Smooth muscle cell (in vitro differentiated cells): Measurements from ENCODE around the gene SLC44A5. TPM values are rescaled to one million over a fixed set of nuclear protein-coding genes. Genes with fewer than 3 reads are reported as not detected.

Source experiments
- DNase-seq: peaks from one replicate; lab custom pipeline; 2025; ENCODE audit not compliant: unreplicated experiment; lab: John Stamatoyannopoulos, UW
- H2AFZ ChIP-seq: fragments of 200-600 bp; sonication (generic); 2 replicates; pipeline ENCODE4 v1.6.0; 2016; ENCODE audit warnings: antibody characterized with exemption, low read depth, mild to moderate bottlenecking
- H3F3A ChIP-seq: fragments of 200-600 bp; sonication (generic); 2 replicates; pipeline ENCODE4 v1.6.0; 2017; ENCODE audit warnings: antibody characterized with exemption, low read depth
- H3K27ac ChIP-seq: fragments of 200-600 bp; sonication (generic); 2 replicates; pipeline ENCODE4 v1.5.1; 2016; ENCODE audit warnings: low read depth, mild to moderate bottlenecking
- H3K27me3 ChIP-seq: fragments of 200-600 bp; sonication (generic); 2 replicates; pipeline ENCODE4 v1.6.1; 2016; ENCODE audit warnings: low read depth, mild to moderate bottlenecking
- H3K36me3 ChIP-seq: fragments of 200-600 bp; sonication (generic); 2 replicates; pipeline ENCODE4 v1.5.1; 2016; ENCODE audit warnings: low read depth
- H3K4me1 ChIP-seq: fragments of 200-600 bp; sonication (generic); 2 replicates; pipeline ENCODE4 v1.5.1; 2016; ENCODE audit warnings: low read depth
- H3K4me2 ChIP-seq: fragments of 200-600 bp; sonication (generic); 2 replicates; pipeline ENCODE4 v1.6.0; 2016; ENCODE audit warnings: mild to moderate bottlenecking
- H3K4me3 ChIP-seq: fragments of 200-600 bp; sonication (generic); 2 replicates; pipeline ENCODE4 v1.5.1; 2016; ENCODE audit warnings: mild to moderate bottlenecking
- H3K79me2 ChIP-seq: fragments of 200-600 bp; sonication (generic); 2 replicates; pipeline ENCODE4 v1.6.0; 2016; ENCODE audit warnings: low read depth, mild to moderate bottlenecking
- H3K9ac ChIP-seq: fragments of 200-600 bp; sonication (generic); 2 replicates; pipeline ENCODE4 v1.6.0; 2016; ENCODE audit warnings: low read depth
- H3K9me3 ChIP-seq: fragments of 200-600 bp; sonication (generic); replicated peaks from 2 replicates; pipeline ENCODE4 v1.5.1; 2016; ENCODE audit warnings: low read depth
- H4K20me1 ChIP-seq: fragments of 200-600 bp; sonication (generic); 2 replicates; pipeline ENCODE4 v1.6.0; 2016; ENCODE audit warnings: low read depth
- CTCF ChIP-seq: fragments of 200-600 bp; sonication (generic); IDR thresholded peaks from 2 replicates; pipeline ENCODE4 v1.5.1; 2017; ENCODE audit warnings: borderline replicate concordance, mild to moderate bottlenecking, antibody characterized with exemption; ENCODE audit not compliant: insufficient read depth, poor library complexity, severe bottlenecking
- WGBS: methylation state at CpG from one replicate; pipeline ENCODE4 v1.1.7; 2016; ENCODE audit warnings: low lambda C conversion rate; 5-methylcytosine and 5-hydroxymethylcytosine counted together
- polyA plus RNA-seq: library from polyadenylated mRNA; unstranded; fragments of >200 nt; fragmentation: Nextera tagmentation; extraction: Ambion mirVana; gene quantifications from 2 replicates; pipeline ENCODE4 v1.2.1, GENCODE V29; 2016
- total RNA-seq: library from RNA; depleted of rRNA; stranded (reverse); fragments of >200 nt; gene quantifications from 2 replicates; pipeline ENCODE4 v1.2.3, GENCODE V29; 2014

Gene SLC44A5
- total and polyA plus RNA-seq, 2 experiments from 2014 or later, result 0.89 to 4.4 TPM

GRCh38 chr1:75330624-75331023 is 280.3 kb downstream of the SLC44A5 start:
- H3K9ac ChIP-seq, result no peak overlapping the region
- H2AFZ ChIP-seq, result no peak overlapping the region
- no peaks in the 10 kb centered on the region for H3K27me3 ChIP-seq
- H3F3A ChIP-seq, result no peaks in the 10 kb centered on the region
- H3K79me2 ChIP-seq, result no peaks in the 10 kb centered on the region
- no peak overlapping the region for H3K4me3 ChIP-seq
- no peak for TF ChIP-seq CTCF
- no peak for DNase-seq
- no peaks in the 10 kb centered on the region for H3K36me3 ChIP-seq
- H3K4me2 ChIP-seq, result no peak overlapping the region
- no peak overlapping the region for H3K27ac ChIP-seq
- no peaks in the 10 kb centered on the region for H4K20me1 ChIP-seq
- H3K9me3 ChIP-seq, result no peaks in the 10 kb centered on the region
- no peaks in the 10 kb centered on the region for H3K4me1 ChIP-seq

GRCh38 chr1:75328691-75329090 is 282.2 kb downstream of the SLC44A5 start:
- Histone ChIP-seq H3K9ac (no peak overlapping the region), H3K4me1 (no peaks in the 10 kb centered on the region), H3K27me3 (no peaks in the 10 kb centered on the region), H3K79me2 (no peaks in the 10 kb centered on the region), H4K20me1 (no peaks in the 10 kb centered on the region), H3K27ac (no peak overlapping the region), H3F3A (no peaks in the 10 kb centered on the region), H3K36me3 (no peaks in the 10 kb centered on the region), H3K4me2 (no peak overlapping the region), H3K9me3 (no peaks in the 10 kb centered on the region), H2AFZ (no peak overlapping the region), H3K4me3 (no peak overlapping the region)
- TF ChIP-seq CTCF, result no peak
- no peak for DNase-seq
- 66% methylated on average over 4 of the region's 4 CpGs for WGBS

- H3K4me3 ChIP-seq, result no peak overlapping the region
- H3K79me2 ChIP-seq, result no peaks in the 10 kb centered on the region
- no peak overlapping the region for H3K27ac ChIP-seq
- no peaks in the 10 kb centered on the region for H3K27me3 ChIP-seq
- no peak overlapping the region for H2AFZ ChIP-seq
- no peak overlapping the region for H3K9ac ChIP-seq
- no peaks in the 10 kb centered on the region for H4K20me1 ChIP-seq
- no peak for DNase-seq
- no peaks in the 10 kb centered on the region for H3F3A ChIP-seq
- H3K4me2 ChIP-seq, result no peak overlapping the region
- no peaks in the 10 kb centered on the region for H3K4me1 ChIP-seq
- H3K36me3 ChIP-seq, result no peaks in the 10 kb centered on the region
- 91% methylated on average over 2 of the region's 2 CpGs for WGBS
- H3K9me3 ChIP-seq, result no peaks in the 10 kb centered on the region
- TF ChIP-seq CTCF, result no peak
Measured at GRCh38 chr1:75327395-75327794, 283.5 kb downstream of the SLC44A5 start.

GRCh38 chr1:75317976-75318375 is 292.9 kb downstream of the SLC44A5 start:
- H3K4me1 ChIP-seq, result no peaks in the 10 kb centered on the region
- H3K79me2 ChIP-seq, result no peaks in the 10 kb centered on the region
- WGBS, result 92% methylated on average over 4 of the region's 4 CpGs
- no peak overlapping the region for H2AFZ ChIP-seq
- no peak for DNase-seq
- no peaks in the 10 kb centered on the region for H3F3A ChIP-seq
- no peaks in the 10 kb centered on the region for H3K36me3 ChIP-seq
- no peak overlapping the region for H3K27ac ChIP-seq
- no peaks in the 10 kb centered on the region for H3K9me3 ChIP-seq
- H3K4me2 ChIP-seq, result no peak overlapping the region
- no peaks in the 10 kb centered on the region for H4K20me1 ChIP-seq
- TF ChIP-seq CTCF, result no peak
- H3K27me3 ChIP-seq, result no peaks in the 10 kb centered on the region
- no peak overlapping the region for H3K9ac ChIP-seq
- H3K4me3 ChIP-seq, result no peak overlapping the region
